Upper lobe of left lung (tissue), 4 donors: Measurements from ENCODE around the gene PNKD.

Experiments
- EP300 ChIP-seq, 4 donors: sonication (generic); formaldehyde crosslinking; IDR thresholded peaks; one replicate each; pipeline ENCODE4 v1.5.1; 2017; ENCODE audit warnings: antibody characterized with exemption in 4 of 4, control low read depth in 2 of 4
- POLR2AphosphoS5 ChIP-seq, 2 donors: sonication (generic); formaldehyde crosslinking; IDR thresholded peaks; one replicate each; pipeline ENCODE4 v1.5.1; 2017; ENCODE audit warnings: antibody characterized with exemption in 2 of 2
- TF ChIP-seq, protein P1 (sequence below), 6 experiments: fragments of 450-650 bp in 4 of 6; fragments of 200-600 bp in 2 of 6; sonication (generic) in 2 of 6; IDR thresholded peaks; one replicate each; pipeline ENCODE4 v1.5.1; 2016 to 2019; ENCODE audit warnings: antibody characterized with exemption in 6 of 6

DNA sequence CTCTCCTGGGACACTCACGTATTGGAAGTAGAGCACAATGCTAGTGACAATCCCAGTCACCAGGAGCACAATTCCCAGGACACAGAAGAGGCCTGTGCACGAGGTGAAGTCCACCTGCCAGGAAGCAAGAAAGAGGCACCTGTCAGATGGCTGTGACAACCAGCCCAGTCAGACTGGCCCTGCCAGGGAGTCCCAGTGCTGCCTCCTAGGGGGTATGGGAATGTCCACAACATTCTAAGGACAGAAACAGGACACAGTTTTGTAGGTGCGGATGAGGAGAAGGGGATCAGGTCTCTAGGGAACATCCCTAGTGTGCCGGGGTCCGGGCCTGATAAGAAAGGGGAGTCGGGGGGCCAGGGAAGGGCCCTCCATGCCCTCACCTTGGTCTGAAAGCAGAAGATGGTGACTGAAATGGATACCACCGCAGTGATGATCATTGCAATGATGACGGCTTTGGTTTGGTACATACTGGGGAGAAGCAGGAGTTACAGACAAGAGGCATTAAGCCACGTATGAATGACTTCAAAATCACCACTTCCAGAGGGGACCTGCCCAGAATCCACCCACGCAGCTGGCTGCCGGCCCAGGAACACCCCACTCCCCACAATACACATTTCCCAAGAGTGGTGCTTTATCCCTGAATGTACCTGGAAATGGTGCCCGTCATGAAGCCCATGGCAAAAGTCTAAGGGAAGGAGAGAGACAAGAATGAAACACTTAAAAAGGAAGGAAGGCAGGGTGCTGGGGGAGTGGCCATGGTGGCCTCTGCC lies 6.9 kb downstream of the PNKD start:
- TF ChIP-seq, protein P1, sequence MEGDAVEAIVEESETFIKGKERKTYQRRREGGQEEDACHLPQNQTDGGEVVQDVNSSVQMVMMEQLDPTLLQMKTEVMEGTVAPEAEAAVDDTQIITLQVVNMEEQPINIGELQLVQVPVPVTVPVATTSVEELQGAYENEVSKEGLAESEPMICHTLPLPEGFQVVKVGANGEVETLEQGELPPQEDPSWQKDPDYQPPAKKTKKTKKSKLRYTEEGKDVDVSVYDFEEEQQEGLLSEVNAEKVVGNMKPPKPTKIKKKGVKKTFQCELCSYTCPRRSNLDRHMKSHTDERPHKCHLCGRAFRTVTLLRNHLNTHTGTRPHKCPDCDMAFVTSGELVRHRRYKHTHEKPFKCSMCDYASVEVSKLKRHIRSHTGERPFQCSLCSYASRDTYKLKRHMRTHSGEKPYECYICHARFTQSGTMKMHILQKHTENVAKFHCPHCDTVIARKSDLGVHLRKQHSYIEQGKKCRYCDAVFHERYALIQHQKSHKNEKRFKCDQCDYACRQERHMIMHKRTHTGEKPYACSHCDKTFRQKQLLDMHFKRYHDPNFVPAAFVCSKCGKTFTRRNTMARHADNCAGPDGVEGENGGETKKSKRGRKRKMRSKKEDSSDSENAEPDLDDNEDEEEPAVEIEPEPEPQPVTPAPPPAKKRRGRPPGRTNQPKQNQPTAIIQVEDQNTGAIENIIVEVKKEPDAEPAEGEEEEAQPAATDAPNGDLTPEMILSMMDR (IDR thresholded peaks at IDR 0.05), result no peak
- TF ChIP-seq POLR2AphosphoS5 (IDR thresholded peaks at IDR 0.05) (no peak), EP300 (IDR thresholded peaks at IDR 0.05) (no peak)
